GM23338 (cell line): ENCODE measurements around the gene MRRF.

Experiments
- CREB1 ChIP-seq: fragments of 250-450 bp; sonication (Bioruptor Pico); IDR thresholded peaks from 2 replicates; pipeline ENCODE4 v1.5.0; 2020; ENCODE audit warnings: low read depth, mild to moderate bottlenecking, moderate library complexity
- CTCF ChIP-seq, 2 experiments: fragments of 200-600 bp in 1 of 2; sonication (generic) in 1 of 2; conservative IDR thresholded peaks; 2 replicates each; pipeline versions ENCODE4 v1.5.1 to v1.6.1; 2016 to 2017; ENCODE audit warnings: antibody characterized with exemption in 2 of 2, low read depth in 2 of 2, mild to moderate bottlenecking in 2 of 2, moderate library complexity in 1 of 2
- ETS1 ChIP-seq: IDR thresholded peaks from 2 replicates; pipeline ENCODE4 v1.6.1; 2016; ENCODE audit warnings: antibody characterized with exemption
- EZH2 ChIP-seq: fragments of 200-600 bp; sonication (generic); IDR thresholded peaks from one replicate; pipeline ENCODE4 v1.8.0; 2017; ENCODE audit warnings: antibody characterized with exemption, mild to moderate bottlenecking, low read depth; ENCODE audit not compliant: unreplicated experiment
- EZH2phosphoT487 ChIP-seq: fragments of 200-600 bp; sonication (generic); IDR thresholded peaks from one replicate; pipeline ENCODE4 v1.8.1; 2018; ENCODE audit warnings: antibody characterized with exemption; ENCODE audit not compliant: unreplicated experiment
- JUNB ChIP-seq: IDR thresholded peaks from one replicate; pipeline ENCODE4 v1.6.1; 2016; ENCODE audit warnings: antibody characterized with exemption; ENCODE audit not compliant: unreplicated experiment
- NANOG ChIP-seq: IDR thresholded peaks from 2 replicates; pipeline ENCODE4 v1.6.1; 2016; ENCODE audit warnings: antibody characterized with exemption, borderline replicate concordance
- POLR2AphosphoS5 ChIP-seq: IDR thresholded peaks from 2 replicates; pipeline ENCODE4 v1.6.1; 2016; ENCODE audit warnings: antibody characterized with exemption, low read depth
- REST ChIP-seq: IDR thresholded peaks from one replicate; pipeline ENCODE4 v1.6.1; 2018; ENCODE audit warnings: antibody characterized with exemption; ENCODE audit not compliant: unreplicated experiment
- STAT1 ChIP-seq: IDR thresholded peaks from one replicate; pipeline ENCODE4 v1.6.1; 2016; ENCODE audit warnings: antibody characterized with exemption; ENCODE audit not compliant: unreplicated experiment
- ZNF114 ChIP-seq: fragments of 250-450 bp; sonication (Bioruptor Pico); IDR thresholded peaks from 2 replicates; pipeline ENCODE4 v1.5.0; 2020; ENCODE audit warnings: mild to moderate bottlenecking, moderate library complexity
- ZNF331 ChIP-seq: fragments of 250-450 bp; sonication (Bioruptor Pico); IDR thresholded peaks from 2 replicates; pipeline ENCODE4 v1.5.0; 2020; ENCODE audit warnings: low read depth, mild to moderate bottlenecking, moderate library complexity
- ZNF462 ChIP-seq: fragments of 250-450 bp; sonication (Bioruptor Pico); IDR thresholded peaks from 2 replicates; pipeline ENCODE4 v1.5.0; 2020; ENCODE audit warnings: mild to moderate bottlenecking, moderate library complexity

- TF ChIP-seq CTCF (conservative IDR thresholded peaks at IDR 0.05; ENCODE audit: low read depth in 2 of 2) = no peak
- TF ChIP-seq CREB1 = no peak
- TF ChIP-seq JUNB = no peak
- TF ChIP-seq EZH2phosphoT487 = no peak
- TF ChIP-seq EZH2 = no peak
- no peak for TF ChIP-seq POLR2AphosphoS5
- no peak for TF ChIP-seq ETS1
- no peak for TF ChIP-seq REST
- TF ChIP-seq ZNF114 = no peak
- TF ChIP-seq ZNF331 = no peak
- no peak for TF ChIP-seq STAT1
- TF ChIP-seq NANOG = no peak
- TF ChIP-seq ZNF462 (CRISPR knock-in tag) = no peak
These were observed 62.5 kb downstream of the MRRF start for GRCh38 chr9:122327175-122327574.
